HG03060 (cell line): ENCODE measurements around the gene FAM181A.
A peak's percentile ranks its signal among the peaks of the same experiment; 100 is the strongest.

ENCODE experiments used
- ATAC-seq: cut with Tn5 transposase; IDR thresholded peaks from one replicate; pipeline ENCODE4 v1.9.1; 2021; ENCODE audit warnings: low read depth, moderate number of reproducible peaks; ENCODE audit not compliant: unreplicated experiment

FAM181A gene

DNA sequence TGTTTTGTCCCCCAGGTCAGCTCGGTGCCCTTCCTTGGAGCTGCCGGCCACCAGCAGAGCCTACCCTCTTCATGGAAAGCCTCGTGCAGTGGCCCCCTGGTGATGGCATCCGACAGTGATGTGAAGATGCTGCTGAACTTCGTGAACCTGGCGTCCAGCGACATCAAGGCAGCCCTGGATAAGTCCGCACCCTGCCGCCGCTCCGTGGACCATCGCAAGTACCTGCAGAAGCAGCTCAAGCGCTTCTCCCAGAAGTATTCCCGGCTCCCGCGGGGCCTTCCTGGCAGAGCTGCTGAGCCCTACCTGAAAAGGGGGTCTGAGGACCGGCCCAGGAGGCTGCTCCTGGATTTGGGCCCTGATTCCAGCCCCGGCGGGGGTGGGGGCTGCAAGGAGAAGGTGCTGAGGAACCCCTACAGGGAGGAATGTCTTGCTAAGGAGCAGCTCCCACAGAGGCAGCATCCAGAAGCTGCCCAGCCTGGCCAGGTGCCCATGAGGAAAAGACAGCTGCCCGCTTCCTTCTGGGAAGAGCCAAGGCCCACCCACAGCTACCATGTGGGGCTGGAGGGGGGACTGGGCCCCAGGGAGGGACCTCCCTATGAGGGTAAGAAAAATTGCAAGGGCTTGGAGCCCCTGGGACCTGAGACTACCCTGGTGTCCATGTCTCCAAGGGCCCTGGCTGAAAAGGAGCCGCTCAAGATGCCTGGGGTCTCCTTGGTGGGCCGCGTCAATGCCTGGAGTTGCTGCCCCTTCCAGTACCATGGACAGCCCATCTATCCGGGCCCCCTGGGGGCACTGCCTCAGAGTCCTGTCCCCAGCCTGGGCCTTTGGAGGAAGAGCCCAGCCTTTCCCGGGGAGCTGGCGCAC lies 1.3 kb downstream of the FAM181A start:
- ATAC-seq, result no peak

DNA sequence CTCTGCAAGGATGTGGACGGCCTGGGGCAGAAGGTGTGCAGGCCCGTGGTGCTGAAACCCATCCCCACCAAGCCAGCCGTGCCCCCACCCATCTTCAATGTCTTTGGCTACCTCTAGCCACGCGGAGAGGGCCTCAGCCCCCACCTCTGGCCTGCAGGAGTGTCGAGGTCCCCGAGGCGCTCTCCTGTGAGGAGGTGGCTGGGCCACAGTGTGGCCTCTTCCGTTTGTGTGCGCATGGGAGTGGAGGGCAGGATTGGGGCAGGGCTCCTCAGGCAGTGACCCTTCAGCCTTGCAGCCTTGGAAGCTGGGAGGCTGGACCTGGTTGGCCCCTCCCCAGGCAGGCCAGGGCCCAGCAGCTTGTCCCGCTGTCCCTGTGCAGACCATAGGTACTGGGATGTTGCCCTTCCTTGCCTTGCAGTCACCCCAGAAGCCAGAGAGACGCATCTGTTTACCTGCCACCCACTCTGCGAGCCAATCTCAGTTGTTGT lies 1.9 kb downstream of the FAM181A start:
- ATAC-seq, result no peak

DNA sequence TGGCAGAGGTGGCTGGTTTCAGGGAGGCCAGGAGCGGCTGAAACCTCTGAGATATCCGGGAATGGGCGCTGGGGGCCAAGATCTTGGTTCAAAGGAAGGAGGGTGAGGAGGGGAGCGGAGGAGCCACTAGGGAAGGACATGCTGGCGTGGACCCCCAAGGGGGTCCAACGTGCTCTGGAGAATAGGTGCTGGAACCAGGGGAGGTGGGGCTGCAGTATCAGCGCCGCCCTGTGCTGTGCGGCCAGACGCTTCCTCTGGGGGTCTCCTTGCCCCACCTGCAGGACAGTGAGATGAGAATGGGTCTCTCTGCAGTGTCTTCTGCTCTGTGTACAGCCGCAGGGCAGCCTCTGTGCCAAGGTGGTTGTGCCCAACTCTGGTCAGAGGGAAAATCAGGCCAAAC lies 2.5 kb downstream of the FAM181A start:
- no peak for ATAC-seq

DNA sequence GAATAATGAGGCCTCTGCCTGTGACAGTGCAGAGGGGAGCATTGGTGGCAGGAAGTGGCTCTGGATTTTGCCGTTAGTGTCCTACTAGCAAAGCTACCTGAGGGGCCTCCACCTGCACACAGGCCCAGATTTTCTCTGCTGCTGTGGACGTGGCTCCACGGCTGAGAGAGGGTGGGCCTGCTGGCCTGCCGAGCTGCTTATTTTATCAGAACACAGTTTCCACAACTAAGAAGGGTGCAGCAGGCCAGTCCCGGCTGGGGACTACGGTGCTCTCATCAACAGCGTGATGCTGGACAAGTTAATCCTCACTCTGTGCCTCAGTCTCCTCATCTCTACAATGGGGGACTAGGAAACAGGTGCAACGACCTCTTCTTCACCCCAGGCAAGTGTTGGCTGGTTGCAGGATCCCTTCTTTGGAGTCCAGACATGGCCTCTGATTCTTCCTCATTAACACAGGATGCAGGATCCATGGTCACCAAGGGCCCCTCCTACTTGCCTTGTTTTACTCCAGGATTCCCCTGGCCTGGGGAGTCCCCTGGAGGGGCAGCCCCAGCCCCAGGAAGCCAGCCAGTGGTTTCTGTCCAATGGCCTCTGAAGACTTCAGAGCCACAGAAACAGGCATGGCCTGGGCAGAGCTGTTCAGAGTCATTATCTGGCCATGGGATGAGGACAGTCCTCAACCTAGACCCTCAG lies 3.3 kb downstream of the FAM181A start:
- ATAC-seq, result no peak

DNA sequence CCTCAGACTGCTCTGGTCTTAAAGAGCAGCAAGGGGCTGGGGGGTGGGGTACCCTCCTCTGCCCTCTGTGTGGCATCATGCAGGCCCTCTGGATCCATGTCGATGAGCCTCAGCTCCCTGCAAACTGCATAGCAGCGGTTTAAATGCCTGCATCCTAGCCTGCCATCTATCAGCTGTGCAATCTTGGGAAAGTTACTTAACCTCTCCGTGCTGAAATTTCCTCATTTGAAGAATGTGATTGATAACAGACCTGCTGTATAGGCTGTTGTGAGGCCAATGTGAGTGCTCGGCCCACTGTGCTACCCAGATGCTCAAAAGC lies 3.8 kb downstream of the FAM181A start:
- no peak for ATAC-seq

DNA sequence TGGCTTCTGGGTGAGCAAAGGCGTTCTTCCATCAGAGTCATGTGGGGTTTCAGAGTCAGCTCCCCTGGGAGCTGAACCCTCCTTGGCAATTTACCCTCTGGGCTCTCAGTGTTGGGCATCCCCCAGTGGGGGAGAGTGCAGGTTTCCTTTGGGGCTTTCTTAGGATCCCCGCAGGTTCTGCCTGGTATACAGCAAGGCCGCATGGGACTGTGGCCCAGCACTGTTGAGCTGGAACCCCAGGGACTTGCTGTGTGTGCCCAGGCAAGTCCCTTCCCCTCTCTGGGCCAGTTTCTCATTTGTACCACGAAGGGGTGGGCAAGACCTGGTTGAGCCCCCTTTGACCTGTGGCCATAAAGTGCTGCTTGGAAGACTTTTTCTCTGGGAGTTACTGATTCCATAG lies 5.5 kb downstream of the FAM181A start:
- no peak for ATAC-seq

DNA sequence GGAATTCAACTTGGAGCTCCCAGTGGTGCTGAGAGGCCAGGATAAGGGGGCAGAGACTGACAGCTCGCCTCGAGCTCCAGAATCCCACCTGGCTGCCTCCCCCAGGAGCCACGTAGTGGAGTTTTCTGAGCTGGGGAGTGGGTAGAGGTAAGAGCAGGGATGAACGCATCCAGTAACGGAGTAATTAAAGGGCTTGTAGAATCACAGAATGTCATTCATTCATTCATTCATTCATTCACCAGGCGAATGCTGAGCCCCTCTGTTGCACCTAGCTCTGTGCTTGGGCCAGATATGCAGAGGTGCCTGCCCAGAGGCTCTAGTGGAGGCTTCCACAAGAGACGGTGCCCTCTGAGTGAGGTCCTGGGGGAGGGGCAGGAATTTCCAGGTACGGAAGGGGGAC lies 8.1 kb downstream of the FAM181A start:
- ATAC-seq, result no peak

DNA sequence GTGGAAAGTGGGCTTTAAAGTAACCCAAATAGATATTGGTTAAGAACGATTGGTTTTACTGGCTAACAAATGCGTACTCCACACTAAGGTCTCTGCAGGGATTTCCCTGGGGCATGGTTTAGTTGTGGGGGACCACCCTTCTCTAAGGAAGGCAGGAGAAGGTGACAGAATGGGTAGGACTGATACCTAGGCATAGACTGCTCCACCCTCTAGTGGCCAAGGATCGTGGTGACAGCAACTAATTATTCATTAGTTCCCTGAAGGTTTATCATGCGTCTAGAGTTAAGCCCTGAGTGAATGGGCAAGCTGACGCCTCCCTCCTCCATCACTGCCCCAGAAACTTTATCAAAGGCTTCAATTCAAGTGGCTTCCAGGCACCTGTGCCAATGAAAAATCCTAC lies 9.1 kb downstream of the FAM181A start:
- ATAC-seq, result no peak

DNA sequence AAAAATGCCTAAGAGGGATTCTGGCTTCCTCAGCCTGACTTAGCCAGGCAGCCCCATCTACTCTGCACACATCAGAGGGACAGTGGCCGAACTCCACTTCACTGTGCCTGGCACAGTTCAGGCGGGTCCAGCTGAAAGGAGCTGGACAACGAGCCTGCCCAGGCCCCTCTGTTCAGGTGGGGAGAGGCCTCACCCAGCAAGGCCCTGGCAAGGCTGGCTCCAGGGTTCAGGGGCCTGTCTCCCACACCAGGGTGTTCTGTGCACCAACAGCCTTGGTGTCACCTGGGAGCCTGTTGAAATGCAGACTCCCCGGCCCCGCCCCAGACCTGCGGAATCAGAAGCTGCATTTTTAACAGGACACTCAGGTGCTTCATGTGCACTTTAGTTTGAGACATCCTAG lies 9.8 kb downstream of the FAM181A start:
- no peak for ATAC-seq

DNA sequence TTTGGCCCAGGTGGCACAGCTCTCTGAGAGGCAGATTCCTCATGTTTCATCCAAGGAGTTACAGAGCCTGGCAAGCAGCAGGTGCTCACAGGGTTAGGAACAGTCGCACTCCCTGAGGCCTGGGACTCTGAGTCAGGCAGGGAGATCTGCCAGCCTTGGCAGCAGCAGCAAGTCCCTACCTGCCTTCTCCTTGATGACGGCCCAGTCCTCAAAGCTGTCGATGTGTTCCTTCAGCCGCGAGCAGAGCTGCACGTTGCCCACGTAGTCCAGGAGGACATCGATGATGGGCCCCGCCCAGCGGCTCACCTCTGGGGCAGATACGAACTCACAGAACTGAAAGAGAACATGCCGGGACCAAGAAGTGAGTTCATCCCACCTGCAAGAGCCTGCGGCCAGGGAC lies 10.4 kb downstream of the FAM181A start:
- ATAC-seq, result no peak

DNA sequence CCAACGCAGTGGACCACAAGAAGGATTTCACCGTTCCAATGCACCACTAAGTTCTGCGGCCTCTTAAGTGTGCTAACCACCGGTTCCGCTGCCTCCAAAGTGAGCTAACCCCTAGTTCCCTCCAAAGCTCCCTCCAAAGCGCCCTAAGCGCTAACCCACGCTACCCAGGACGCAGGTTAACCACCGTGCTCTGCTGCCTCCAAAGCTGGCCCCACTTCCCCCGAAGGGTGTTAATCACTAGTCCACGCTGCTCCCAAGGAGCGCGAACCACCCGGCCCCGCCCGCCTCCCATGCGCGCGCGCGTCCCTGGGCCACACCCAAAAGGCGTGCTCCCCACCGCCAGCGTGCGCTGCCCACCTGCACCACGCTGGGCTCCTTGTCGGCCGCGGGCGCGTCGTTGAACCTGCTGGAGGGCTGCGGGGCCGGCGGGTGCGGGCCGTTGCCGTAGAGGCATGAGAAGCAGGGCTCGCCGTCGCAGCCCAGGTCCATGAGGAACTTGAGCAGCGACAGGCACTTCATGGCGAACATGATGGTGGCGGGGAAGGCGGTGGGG lies 11.7 kb downstream of the FAM181A start:
- ATAC-seq, result no peak

DNA sequence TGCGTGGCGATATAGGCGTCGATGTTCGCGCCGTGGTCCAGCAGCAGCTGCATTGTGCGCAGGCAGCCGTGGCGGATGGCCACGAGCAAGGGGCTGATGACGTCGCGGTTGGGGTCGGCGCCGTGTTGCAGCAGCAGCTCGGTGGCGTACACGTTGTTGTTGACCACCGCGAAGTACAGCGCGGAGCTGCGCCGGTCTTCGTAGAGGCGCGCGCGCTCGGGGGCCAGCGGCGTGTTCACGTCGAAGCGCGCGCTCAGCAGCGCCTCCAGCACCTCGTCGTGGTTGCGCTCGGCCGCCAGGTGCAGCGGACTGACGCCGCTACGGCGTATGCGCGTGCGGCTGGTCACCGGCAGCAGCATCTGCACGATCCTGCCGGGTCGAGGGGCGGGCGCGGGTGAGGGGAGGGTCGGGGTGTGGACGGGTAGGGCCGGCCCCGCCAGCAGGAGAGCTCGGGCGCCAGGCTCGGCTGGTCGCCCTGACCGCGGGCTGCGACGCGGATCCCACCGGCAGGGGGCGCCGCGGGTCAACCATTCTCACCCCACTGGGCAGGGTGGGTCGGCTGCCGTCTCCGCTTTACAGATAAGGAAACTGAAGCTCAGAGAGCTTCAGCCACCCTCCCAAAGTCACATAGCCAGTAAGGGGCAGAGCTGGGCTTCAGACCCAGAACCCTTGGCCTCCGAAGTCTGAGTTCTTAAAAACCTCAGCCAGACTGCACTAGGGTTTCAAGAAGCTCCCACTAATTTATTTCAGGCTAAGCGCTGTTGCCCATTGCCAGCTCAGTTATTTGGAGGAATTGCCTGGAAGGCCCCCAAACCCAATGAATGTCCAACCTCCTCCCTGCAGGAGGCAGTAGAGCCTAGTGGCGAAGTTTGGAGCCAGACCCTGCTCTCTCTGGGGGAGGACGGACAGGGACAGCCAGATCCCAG lies 12.4 kb downstream of the FAM181A start:
- ATAC-seq, result peak; percentile 54

DNA sequence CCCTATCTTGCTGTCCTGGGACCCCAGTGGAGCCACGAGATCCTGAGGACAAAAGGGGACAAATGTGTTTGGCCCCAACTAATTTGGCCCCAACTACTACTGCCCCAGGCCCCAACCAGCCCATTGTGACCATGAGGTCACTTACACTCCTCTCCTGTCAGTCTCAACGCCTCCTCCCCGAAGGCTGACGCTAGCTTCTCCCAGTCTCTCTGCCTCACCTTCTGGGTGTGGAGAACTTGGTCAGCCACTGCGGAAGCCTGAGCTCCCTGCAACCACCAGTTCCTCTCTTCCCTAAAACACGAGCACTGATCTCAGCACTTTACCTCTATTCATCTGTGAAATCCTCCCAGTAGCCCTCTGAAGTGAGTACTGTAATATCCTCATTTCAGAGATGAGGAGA lies 13.3 kb downstream of the FAM181A start:
- ATAC-seq, result no peak

DNA sequence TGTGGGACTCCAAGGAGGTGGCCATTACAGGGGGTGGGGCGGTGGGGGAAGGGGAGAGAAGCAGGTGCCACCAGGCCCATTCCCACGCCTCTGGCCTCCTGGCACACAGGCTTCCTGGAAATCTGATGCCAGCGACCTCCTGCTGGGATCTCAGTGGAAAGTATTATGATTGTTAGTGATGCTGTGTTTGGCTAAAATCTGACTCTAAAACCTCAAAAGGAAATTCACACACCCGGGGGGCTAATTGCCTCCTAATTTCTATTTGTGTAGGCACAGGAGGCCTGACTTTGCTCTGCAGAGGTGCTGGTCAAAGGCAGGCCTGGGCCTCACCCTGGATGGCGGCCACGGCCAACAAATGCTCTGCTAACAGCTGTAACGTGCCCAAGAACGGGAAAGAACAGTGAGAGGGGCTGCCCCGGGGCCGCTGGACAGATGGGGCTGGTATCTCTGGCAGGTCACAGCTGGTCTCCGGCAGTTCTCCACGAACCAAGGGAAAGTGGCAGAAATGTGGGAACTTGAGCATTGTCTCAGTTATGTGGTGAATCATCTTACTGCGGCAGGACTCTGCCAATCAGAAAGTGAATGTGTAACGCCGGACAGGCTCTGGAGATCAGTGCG lies 14.3 kb downstream of the FAM181A start:
- no peak for ATAC-seq

DNA sequence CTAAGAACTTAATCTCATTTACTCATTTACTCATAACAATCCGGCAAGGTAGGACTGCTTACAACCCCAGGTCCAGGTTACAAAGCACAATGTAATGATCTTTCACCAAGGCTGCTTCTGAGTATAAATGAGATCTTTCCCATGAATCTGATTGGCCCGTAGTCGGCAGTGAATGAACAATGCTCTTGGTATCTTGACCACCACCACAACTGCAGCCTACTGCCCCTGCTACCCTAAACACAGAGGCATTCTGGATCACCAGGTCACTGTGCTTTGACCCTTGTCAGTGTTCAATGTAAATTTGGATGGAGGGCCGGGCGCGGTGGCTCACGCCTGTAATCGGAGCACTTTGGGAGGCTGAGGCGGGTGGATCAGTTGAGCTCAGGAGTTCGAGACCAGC lies 15.9 kb downstream of the FAM181A start:
- ATAC-seq, result no peak

DNA sequence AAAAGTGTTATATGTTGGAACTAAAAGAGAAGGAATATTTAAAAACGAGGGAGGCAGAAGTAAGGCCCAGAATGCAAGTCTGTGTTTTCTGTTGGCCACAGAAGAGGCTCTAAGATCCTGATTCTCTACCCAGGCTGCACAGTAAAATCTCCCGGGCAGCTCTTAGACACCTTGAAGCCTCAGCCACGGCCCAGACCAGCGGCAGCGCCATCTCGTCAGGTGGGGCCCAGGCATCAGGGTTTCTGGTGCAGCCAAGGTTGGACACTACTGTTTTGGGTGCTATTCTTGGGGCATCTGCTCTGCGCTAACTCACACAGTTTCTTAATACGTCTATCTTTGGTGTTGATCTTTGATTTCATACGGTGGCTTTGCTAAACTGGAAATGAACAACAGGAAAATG lies 16.8 kb downstream of the FAM181A start:
- no peak for ATAC-seq

DNA sequence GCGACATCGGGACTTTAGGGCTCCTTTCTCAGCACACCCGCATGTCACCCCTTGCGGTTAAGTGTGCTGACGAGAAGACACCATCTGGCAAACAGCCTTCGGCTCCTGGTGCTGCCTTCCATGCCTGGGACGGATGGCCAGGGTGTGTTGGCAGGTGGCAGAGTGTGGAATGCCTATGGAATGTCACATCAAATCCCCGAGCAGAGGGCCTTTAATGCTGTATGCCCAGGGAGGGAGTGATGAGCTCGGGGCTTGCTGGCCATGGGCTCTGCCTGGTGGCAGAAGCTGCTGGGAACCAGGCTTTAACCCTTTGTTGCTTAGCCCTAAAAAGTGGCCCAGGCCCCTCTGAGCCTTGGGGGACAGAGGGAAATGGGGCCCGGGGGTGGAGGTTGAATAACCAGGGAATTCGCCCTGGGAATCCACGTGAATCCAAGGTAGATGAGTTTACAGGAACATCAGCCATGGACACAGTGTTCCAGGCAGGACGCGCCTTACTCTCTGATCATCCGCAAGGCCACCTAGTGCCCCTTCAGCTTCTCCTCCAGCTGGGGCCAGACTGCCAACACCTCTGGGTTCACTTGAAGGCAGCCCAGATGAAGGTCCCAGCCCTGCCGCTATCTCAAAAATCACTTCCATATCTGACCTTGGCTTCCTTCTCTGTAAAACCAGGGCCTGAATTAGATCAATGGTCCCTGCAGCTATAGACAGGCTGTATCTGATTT lies 17.4 kb downstream of the FAM181A start:
- ATAC-seq, result no peak

DNA sequence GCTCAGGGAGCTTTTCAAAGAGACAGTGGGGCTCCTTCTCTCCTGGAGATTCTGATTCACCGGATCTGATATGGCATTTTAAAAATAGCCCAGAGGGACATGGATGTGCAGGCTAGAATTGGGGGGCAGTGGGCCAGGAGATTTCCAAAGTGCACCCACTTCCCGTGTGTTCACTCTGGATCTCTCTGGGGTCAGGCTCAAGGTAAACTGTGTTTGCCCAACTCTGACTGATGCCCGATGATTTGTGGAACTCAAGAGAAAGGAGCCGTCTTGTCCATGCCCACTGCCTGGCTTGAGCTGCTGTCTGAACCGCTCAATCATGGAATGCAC lies 17.9 kb downstream of the FAM181A start:
- no peak for ATAC-seq

DNA sequence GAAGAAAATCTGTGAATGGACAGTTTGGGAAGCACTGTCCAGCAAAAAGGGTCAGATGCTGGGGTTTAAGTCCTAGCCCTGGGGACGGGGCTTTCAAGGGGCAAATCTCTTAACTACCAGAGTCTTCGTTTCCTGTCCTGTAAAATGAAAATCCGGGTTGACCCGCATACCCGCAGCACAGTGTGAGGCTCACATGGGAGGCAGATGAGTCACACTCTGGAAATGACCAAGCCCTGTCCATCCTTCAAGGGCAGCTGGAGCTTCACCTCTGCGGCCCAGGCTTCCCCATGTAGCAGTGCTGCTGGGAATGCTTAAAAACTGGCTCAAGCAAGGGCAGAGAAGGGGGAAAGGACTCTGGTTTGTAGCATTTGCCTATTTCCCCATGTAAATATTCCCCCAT lies 19.0 kb downstream of the FAM181A start:
- ATAC-seq, result no peak

DNA sequence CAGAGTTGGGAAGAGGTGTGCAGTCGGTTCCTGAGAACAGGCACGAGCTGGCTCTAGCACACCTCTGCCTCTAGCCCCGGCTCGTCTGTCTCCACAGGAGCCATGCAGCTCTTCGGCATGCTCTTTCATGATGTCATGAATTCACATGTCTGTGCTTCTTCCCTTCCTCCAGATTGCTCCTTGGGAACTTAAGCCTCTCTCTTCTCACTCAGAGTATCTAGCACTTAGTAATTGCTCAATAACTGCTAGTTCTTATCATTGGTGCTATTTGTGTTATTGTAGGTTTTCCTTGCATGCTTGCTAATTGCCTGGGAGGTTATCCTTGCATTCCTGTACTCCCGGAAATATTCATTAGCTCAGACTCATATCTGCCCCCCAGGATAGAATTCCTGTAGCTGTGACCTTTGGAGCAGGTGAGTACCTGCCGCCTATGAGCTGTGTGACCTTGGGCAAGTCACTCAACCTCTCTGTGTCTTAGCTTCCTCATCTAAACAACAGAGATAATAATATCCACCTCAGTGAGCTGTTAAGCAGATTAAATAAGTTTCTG lies 19.5 kb downstream of the FAM181A start:
- ATAC-seq, result no peak
